HG02571 (cell line): ENCODE measurements around the gene PITPNM2.

Experiments used
- ATAC-seq: cut with Tn5 transposase; IDR thresholded peaks from one replicate; pipeline ENCODE4 v1.9.1; 2021; ENCODE audit warnings: mild to moderate bottlenecking, moderate library complexity; ENCODE audit not compliant: unreplicated experiment

PITPNM2 gene

DNA sequence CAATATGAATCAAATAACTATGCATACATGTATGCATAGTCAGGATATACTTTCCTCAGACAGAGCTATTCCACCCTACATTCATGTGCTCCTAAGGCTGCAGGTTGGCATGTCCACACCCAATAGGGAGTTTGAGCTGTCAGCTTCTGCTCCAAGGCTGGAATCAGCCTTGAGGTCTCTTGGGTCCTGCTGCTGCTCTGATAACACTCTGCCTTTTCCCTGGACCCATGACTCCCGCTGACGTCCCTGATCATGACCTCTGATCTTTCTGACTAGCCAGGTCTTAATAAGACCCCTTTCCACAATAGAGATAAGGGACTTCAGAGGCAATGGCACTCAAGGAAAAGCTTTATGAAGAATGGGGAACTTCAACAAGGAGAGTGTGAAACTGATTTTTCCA lies 5.7 kb downstream of the PITPNM2 start:
- no peak for ATAC-seq

GRCh38 chr12:123143736-123144461 lies 7.0 kb downstream of the PITPNM2 start:
- no peak for ATAC-seq

GRCh38 chr12:123142921-123143735 lies 7.8 kb downstream of the PITPNM2 start:
- ATAC-seq, result no peak

DNA sequence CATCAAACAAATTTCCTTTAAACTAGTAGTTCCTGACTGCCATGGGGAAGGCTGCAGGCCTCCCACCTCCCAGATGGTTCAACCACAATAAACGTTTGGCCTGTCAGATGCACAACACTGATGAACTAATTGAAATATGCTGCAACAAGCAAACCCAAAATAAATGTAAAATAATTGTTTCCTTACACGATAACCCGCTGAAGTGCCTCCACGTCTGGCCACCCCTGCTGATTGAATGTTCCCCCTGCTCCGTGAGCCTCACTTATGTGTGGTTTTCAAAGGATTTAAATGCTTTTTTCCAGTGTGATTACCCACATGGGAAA lies 8.4 kb downstream of the PITPNM2 start:
- ATAC-seq, result no peak

DNA sequence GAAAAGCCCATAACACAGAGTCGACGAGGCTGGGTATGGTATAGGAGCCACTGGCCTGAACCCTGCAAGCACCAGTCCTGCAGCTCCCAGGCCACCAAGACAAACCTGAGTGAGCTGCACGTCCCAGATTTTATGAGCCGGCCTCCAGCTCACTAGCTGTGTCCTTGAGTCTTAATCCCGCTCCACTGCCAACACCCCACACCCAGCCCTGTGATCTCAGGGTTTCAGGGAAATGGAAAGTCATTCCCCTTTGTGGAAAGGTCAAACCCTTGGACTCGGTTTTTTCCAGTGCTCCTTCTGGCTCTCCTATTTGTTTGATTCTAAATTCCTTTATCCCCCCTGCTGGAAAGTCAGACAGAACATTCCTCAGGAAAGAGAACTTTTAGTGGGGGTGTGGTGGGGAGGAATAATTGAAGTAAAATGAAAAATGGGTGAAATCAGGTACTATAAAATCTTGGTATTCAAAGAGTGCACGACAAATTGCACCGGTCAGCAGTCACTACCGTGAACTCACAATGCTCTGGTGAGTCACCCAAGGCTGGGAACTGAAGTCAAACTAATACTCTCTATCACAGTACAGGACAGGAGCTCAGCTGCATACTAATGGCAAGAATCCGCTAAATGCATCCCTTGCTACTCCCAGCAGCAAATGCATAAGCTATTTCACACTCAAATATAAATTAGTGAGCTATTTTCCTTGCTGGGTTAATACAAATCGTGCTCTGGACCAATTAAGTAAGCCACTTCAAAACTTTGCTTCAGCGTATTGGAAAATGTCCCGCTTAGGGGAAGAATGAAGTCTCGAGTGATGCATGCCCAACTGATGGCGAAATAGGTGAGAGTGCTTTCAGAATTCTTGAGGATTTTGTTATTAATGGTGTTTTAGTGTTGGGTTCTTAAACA lies 9.0 kb downstream of the PITPNM2 start:
- ATAC-seq, result no peak

DNA sequence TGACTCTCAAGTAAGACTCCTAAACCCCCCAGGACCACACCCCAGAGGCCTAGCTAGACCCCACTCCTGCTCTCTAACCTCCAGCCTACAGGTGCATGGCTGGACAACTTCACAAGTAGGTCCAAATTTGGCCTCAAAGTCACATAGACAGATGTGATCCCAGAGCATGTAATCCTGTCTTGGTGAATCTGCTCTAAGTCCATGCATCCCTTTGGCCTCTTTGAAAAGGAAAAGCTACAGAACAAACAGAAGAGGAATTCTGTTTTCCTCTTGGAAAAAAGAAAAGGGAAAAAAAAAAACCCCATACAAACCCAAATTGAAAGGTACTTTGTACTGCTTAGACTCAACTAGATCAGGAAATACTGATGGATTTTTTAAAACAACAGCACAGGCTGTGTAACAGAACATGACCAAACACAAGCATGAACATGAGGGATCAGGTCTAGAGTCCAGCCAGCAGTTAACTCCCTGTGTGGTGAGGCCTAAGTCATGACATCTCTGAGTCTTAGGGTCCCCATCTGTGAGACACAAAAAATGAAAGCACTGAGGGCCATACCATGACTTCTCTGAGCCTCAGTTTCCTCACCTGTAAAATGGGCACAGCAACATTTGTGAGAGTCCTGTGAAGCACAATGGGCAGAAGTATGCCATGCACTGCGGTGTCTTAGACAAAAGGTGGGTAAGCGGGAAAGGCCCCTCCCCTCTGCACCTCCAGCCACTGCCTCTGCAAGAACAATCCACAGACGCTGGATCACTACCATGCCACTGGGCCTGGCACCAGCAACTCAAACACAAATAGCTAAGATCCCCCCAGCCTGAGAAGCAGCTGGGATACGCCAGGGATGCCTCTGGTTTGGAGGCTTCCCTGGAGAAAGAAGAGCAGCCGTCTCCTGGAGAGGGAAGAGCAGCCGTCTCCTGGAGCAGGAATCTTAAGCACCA lies 9.9 kb downstream of the PITPNM2 start:
- ATAC-seq, result no peak

GRCh38 chr12:123139926-123140675 lies 10.8 kb downstream of the PITPNM2 start:
- ATAC-seq, result no peak

DNA sequence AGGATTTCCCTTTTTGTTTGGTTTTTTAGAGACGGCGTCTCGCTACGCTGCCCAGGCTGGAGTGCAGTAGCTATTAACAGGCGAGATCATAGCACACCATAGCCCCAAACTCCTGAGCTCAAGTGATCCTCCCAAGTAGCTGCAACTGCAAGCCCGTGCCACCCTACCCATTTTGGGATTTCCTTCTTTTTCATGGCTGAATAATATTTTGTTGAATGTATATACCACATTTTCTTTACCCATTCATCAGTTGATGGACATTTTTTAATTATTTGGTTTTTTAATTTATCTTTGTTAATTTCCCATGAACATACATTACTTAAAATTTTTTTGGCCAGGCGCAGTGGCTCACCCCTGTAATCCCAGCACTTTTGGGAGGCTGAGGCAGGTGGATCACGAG lies 15.2 kb downstream of the PITPNM2 start:
- ATAC-seq, result no peak

DNA sequence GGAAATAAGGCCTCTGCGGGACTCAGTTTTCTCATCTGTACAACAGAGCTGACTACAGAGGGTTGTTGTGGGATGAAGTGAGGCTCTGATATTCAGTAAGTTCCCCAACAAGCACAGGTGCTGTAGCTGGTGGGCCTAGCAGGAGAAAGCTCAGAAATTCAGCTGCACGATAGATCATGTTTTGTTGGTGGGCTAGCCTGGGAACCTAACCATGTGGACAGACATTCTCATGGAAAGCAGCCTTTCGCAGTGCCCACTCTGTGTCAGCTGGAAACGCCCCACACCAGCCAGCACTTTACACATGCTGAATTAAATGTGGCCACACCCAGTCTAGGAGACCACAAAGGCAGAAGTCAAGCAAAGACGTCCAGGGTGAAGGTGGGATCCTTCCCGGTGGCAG lies 16.1 kb downstream of the PITPNM2 start:
- no peak for ATAC-seq

DNA sequence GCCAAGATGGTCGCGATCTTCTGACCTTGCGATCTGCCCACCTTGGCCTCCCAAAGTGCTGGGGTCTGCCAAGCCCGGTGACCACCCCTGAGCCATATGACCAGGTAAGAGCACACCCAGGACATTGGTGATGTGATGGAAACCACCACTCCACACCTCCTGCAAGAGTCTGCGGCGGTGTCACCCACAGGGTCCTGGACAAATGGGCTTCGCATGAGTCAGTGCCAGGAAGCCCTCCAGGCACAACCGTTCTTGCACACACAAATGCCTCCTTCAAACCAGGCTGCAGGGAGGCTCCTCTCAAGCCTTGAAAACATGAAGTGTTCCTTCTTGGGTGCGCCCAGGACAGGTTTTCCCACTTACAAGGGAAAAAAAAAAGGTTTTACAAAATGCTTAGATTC lies 16.6 kb downstream of the PITPNM2 start:
- ATAC-seq, result no peak

GRCh38 chr12:123133701-123134100 lies 17.2 kb downstream of the PITPNM2 start:
- ATAC-seq, result no peak

DNA sequence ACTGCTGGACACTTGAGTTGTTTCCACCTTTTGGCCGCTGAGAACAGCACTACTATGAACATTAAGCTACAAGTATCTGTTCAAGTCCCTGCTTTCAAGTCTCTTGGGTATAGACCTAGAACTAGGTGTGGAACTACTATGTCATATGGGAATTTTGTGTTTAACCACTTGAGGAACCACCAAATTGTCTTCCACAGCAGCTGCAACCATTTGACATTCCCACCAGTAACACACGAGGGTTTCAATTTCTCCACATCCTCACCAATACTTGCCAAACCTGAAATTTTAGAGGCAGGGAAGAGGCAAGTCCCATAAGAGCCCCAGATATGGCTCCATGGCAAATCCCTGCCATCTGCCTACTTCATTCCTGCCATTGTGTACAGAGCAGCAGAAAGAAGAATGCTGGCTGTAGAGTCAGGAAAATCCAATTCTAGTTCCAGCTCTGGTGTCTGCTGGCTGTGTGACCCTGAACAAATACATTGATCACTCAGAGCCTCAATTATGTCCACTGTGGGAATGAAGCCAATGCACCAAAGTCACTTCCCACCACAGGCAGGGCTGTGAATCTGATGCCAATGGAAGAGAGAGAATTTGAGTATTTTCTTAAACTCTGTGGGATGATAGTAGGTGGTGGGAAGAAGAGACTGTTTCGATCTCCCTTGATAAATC lies 17.8 kb downstream of the PITPNM2 start:
- no peak for ATAC-seq

DNA sequence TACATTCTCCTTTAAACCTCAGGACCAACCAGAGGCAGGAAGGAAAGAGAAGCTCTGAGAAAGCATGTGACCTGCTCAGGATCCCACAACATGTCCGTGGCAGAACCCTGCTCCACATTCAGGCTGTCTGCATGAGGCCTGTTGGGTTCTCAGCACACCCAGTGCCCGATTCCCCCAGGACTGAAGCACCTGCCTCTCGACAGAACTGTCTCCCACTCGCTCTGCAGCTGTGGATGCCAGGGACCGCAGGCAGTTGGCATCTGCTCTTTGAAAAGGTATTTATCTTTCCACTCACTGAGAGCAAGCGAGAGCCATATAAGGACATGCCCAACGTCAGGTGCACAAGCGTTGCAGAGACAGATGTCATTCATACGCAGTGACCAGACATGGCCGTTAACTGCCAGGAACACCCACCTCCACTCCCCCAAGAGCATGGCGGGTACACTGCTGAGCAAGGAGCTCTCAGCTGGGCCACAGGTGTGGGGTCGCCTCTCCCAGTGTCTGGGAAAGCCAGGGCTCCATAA lies 18.9 kb downstream of the PITPNM2 start:
- ATAC-seq, result no peak

- no peak for ATAC-seq
Observed at GRCh38 chr12:123131291-123131832, 19.5 kb downstream of the PITPNM2 start.

DNA sequence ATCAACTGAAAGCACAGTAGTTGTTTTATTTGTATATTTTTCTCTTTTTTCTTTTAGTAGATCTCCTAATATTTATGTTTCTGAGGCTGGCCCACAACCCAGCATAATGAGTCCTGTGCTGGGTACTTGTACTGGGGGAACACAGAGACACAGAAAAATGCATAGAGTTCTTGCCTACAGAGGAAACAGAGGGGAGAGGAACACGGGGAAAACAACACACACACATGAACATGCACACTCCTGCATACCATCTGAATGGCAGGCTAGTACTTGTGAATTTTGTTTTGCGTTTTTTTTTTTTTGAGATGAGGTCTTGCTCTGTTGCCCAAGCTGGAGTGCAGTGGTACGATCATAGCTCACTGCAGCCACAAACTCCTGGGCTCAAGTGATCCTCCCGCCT lies 21.3 kb downstream of the PITPNM2 start:
- no peak for ATAC-seq

GRCh38 chr12:123127182-123127495 lies 23.8 kb downstream of the PITPNM2 start:
- no peak for ATAC-seq

- ATAC-seq, result no peak
Observed at GRCh38 chr12:123126294-123127181, 24.4 kb downstream of the PITPNM2 start.

- no peak for ATAC-seq
Observed at GRCh38 chr12:123122626-123123025, 28.3 kb downstream of the PITPNM2 start.
